ENCODE measurements around the gene PTPRCAP. TPM values are rescaled to one million over a fixed set of nuclear protein-coding genes. Genes with fewer than 3 reads are reported as not detected.

PTPRCAP gene
- total and polyA plus RNA-seq, 2 experiments from 2014 or later: 3.2 to 6.1 TPM

DNA sequence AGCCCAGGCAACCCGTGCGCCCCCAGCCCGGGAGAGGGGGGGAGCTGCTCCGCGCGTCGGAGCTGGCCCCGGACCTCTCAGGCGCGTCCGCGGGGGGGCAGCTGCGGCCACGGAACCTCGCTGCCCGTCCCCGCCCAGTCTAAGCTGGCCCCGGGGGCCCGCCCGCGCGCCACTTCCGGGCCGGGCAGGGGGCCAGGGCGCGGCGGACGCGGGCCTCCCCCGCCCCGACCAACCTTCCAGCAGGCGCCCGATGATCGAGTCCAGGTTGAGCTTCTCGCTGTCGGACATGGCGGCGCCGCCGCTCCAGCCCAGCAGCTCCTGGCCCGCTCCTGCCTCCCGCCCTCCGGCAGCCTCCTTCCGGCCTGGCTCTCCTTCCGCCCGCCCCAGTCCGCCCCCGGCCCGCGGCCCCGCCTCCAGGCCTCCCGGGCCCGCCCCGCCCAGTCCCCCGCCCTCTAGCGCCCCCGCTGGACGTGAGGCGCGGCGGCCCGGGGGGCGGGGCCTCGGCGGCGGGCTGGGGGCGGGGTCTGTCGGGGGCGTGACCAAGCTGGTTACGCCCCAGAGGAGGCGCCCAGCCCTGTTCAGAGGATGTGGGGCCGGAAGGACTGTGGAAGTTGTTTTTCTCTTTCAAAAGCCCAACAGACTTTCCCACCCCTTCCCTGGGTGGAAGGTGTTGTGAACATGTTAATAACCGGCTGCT, 35.8 kb downstream of the PTPRCAP start, which contains the start of gene PPP1CA:
PPP1CA (minus strand) TSS at position 364 of the 697 bp plus-strand sequence; CDS start at position 288, 76 bp downstream.
- Histone ChIP-seq H3K4me3 (peak within 1 kb of the TSS; percentile 73), H3K27ac (peak within 1 kb of the TSS; percentile 90), H3K4me1 (ENCODE audit: low read depth) (peaks cover 10% of the 10 kb centered on the region), H3K9me3 (ENCODE audit: low read depth) (no peaks in the 10 kb centered on the region), H3K27me3 (no peaks in the 10 kb centered on the region), H3K36me3 (peaks cover 20% of the 10 kb centered on the region)
- TF ChIP-seq, protein P1, sequence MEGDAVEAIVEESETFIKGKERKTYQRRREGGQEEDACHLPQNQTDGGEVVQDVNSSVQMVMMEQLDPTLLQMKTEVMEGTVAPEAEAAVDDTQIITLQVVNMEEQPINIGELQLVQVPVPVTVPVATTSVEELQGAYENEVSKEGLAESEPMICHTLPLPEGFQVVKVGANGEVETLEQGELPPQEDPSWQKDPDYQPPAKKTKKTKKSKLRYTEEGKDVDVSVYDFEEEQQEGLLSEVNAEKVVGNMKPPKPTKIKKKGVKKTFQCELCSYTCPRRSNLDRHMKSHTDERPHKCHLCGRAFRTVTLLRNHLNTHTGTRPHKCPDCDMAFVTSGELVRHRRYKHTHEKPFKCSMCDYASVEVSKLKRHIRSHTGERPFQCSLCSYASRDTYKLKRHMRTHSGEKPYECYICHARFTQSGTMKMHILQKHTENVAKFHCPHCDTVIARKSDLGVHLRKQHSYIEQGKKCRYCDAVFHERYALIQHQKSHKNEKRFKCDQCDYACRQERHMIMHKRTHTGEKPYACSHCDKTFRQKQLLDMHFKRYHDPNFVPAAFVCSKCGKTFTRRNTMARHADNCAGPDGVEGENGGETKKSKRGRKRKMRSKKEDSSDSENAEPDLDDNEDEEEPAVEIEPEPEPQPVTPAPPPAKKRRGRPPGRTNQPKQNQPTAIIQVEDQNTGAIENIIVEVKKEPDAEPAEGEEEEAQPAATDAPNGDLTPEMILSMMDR (IDR thresholded peaks at IDR 0.05; ENCODE audit: low read depth, low read length): peak; percentile 13
- peak; percentile 93 to 95 for DNase-seq (ENCODE audit: low read depth in 1 of 2, low spot score in 1 of 2)

DNA sequence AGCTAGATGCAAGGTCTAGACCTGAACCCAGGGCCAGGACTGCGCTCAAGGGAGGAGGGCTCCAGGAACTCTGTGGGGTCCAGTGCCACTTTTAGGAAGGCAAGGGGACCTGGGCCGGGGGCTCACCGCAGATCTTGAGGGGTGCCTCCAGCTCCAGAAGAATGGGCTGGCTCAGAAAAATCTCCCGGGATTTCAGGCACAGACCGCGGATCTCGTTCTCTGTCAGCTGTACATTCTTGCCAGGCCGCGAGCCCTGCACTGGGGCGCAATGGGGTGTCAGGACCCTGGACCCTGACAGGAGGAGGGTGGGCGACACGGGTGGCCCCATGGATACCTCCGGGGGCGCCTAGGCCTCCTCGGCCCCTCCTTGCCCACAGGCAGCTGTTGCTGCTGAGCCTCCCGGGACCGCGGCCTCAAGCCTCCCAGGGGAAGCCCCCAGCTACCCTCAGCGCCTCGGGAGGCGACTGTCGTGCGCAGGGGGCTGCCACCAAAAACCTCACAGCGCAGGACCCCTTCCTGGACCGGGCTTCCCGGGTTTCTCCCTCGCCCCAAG, 36.5 kb downstream of the PTPRCAP start:
- DNase-seq (ENCODE audit: low read depth in 1 of 2, low spot score in 1 of 2): peak in 1 of 2 donors; percentile 21
- Histone ChIP-seq H3K4me3 (peak overlapping the region; percentile 73), H3K9me3 (ENCODE audit: low read depth) (no peaks in the 10 kb centered on the region), H3K27ac (peak overlapping the region; percentile 90), H3K27me3 (no peaks in the 10 kb centered on the region), H3K4me1 (ENCODE audit: low read depth) (peaks cover 10% of the 10 kb centered on the region), H3K36me3 (peaks cover 20% of the 10 kb centered on the region)
- TF ChIP-seq, protein P1 (IDR thresholded peaks at IDR 0.05; ENCODE audit: low read depth, low read length): no peak

DNA sequence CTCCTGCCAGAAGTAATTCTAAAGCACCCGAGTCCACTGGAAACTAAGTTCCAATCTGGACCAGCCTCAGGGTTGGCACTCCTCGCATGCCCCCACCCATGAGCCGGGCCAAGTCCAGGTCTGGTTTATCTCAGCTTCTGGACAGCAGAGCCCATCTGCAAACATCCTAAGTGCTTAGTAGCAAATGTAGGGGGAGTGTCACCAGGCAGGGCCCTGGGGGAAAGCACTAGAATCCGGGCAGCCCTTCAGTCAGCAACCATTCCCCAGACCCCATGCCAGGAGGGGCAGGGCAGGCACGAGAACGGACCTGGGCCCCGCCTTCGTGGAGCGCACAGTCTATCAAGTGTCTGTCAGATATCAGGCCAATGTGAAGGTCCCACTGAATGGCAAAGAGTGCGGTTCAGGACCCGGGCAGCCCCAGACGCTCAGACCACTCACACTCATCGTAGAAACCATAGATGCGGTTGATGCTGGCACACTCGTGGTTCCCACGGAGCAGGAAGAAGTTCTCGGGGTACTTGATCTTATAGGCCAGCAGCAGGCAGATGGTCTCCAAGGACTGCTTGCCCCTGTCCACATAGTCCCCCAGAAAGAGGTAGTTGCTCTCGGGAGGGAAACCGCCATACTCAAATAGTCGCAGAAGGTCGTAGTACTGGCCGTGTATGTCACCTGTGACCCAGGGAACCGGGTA, 37.1 kb downstream of the PTPRCAP start:
- Histone ChIP-seq H3K27me3 (no peaks in the 10 kb centered on the region), H3K9me3 (ENCODE audit: low read depth) (no peaks in the 10 kb centered on the region), H3K4me1 (ENCODE audit: low read depth) (peaks cover 10% of the 10 kb centered on the region), H3K36me3 (peaks cover 20% of the 10 kb centered on the region), H3K27ac (no peak overlapping the region), H3K4me3 (peak overlapping the region; percentile 73)
- TF ChIP-seq, protein P1 (IDR thresholded peaks at IDR 0.05; ENCODE audit: low read depth, low read length): no peak
- peak in 1 of 2 donors; percentile 6 for DNase-seq (ENCODE audit: low read depth in 1 of 2, low spot score in 1 of 2)

DNA sequence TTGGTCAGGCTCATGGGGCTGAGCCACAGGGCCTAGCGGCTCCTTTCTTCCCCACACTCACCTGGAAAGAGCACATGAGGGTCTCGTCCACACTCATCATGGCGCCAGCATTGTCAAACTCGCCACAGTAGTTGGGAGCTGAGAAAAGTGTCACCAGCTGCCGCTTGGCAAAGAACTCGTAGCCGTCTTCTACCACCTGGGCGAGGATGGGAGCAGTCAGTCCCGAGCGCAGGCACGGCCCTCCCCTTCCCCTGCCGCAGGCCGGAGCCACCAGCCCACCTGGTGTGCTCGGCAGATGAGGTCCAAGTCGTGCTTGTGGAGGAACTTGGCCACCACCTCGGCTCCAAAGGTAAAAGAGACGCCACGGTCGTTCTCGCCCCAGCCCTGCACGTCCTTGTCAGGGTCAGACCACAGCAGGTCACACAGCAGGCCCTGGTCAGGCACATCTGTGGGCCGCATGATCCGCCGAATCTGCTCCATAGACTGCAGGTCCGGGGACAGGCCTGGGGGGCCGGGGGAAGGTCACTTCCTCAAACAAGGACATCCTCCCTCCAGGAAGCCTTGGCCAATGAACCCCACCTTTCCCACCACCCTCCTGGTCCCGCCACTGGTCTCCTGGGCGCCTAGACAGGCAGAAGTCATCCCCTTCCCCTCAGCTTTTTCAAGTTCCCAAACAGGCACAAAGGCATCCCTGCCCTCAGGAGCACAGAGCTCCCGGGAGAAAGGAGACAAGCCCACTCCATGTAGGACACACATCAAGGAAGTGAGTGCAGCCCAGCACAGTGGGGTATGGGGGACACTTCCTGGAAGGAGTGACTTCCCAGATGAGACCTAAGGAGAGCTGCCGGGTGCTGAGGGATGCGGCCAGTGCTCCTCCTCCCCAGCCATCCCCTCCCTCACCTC, 38.6 kb downstream of the PTPRCAP start:
- H3K4me3 ChIP-seq: no peak overlapping the region
- peaks cover 20% of the 10 kb centered on the region for H3K36me3 ChIP-seq
- no peak overlapping the region for H3K27ac ChIP-seq
- no peaks in the 10 kb centered on the region for H3K27me3 ChIP-seq
- TF ChIP-seq, protein P1 (IDR thresholded peaks at IDR 0.05; ENCODE audit: low read depth, low read length): no peak
- H3K4me1 ChIP-seq (ENCODE audit: low read depth): peaks cover 10% of the 10 kb centered on the region
- H3K9me3 ChIP-seq (ENCODE audit: low read depth): no peaks in the 10 kb centered on the region
- no peak for DNase-seq (ENCODE audit: low read depth in 1 of 2, low spot score in 1 of 2)

All from cardiac muscle cell (in vitro differentiated cells and primary cell).